Skeletal muscle satellite cell (primary cell): ENCODE measurements around the gene NEURL3.

Experiments used
- H3K27me3 ChIP-seq: 2 replicates; pipeline ENCODE4 v1.7.0; 2013; ENCODE audit warnings: low read length; ENCODE audit not compliant: control insufficient read depth, insufficient read depth
- H3K36me3 ChIP-seq: 2 replicates; pipeline ENCODE4 v1.7.0; 2013; ENCODE audit warnings: mild to moderate bottlenecking, control low read depth, low read length; ENCODE audit not compliant: insufficient read depth
- H3K4me1 ChIP-seq: 2 replicates; pipeline ENCODE4 v1.7.0; 2013; ENCODE audit warnings: low read length; ENCODE audit not compliant: control insufficient read depth, insufficient read depth
- H3K4me2 ChIP-seq: 2 replicates; pipeline ENCODE4 v1.7.0; 2013; ENCODE audit warnings: mild to moderate bottlenecking, low read length
- H3K4me3 ChIP-seq: 2 replicates; pipeline ENCODE4 v1.7.0; 2013; ENCODE audit warnings: low read length
- H3K9ac ChIP-seq: 2 replicates; pipeline ENCODE4 v1.7.0; 2013; ENCODE audit warnings: mild to moderate bottlenecking, low read depth, low read length, moderate library complexity
- H3K9me3 ChIP-seq: replicated peaks from 2 replicates; pipeline ENCODE4 v1.7.0; 2013; ENCODE audit warnings: mild to moderate bottlenecking, control low read depth, low read length

The NEURL3 gene

DNA sequence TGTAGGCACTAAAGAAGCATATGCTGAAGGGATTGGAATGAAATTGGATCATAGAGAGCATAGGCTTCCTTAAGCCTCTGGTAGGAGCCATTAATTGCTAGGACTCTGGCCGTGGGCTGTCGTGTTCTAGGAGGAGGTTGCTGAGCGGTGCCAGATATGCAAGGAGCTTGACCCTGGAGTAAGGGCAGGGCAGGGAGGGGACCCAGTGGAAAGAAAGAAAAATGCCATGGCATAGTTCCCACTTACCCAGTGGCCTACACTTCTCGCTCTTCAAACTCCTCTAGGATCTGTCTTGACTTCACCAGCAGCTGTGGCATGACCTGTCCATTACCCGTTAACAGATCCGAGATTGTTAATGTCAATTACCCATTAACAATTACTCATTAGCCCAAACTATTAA, 53.1 kb downstream of the NEURL3 start:
- Histone ChIP-seq H3K36me3 (no peaks in the 10 kb centered on the region), H3K9ac (no peak overlapping the region), H3K9me3 (no peaks in the 10 kb centered on the region), H3K4me1 (no peaks in the 10 kb centered on the region), H3K4me3 (no peak overlapping the region), H3K27me3 (peaks cover 51% of the 10 kb centered on the region), H3K4me2 (no peak overlapping the region)

- no peak overlapping the region for H3K4me2 ChIP-seq
- no peaks in the 10 kb centered on the region for H3K4me1 ChIP-seq
- H3K9ac ChIP-seq, result no peak overlapping the region
- H3K4me3 ChIP-seq, result no peak overlapping the region
- no peaks in the 10 kb centered on the region for H3K9me3 ChIP-seq
- peaks cover 34% of the 10 kb centered on the region for H3K27me3 ChIP-seq
- no peaks in the 10 kb centered on the region for H3K36me3 ChIP-seq
Observed at GRCh38 chr2:96449637-96450036, 55.5 kb downstream of the NEURL3 start.

DNA sequence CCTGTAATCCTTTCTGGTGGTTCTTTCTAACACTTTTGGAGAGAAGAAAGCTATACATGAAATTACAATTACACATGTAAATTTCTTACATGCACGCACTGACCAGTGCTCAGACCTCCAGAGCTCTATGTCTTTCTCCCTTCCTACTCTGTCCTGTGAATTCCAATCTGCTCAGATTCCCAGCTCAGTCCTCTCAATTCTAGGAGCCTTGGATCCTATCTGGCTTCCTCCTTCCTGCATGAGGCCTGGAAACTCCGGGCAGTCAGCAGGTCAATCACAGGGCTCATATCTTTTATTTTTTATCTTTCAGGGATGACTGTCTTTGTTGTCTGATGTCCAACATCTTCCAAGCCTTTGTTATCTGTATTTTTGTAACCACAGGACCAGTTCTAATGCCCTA, 56.0 kb downstream of the NEURL3 start:
- no peak overlapping the region for H3K4me3 ChIP-seq
- H3K36me3 ChIP-seq, result no peaks in the 10 kb centered on the region
- no peaks in the 10 kb centered on the region for H3K9me3 ChIP-seq
- no peak overlapping the region for H3K4me2 ChIP-seq
- H3K27me3 ChIP-seq, result peaks cover 31% of the 10 kb centered on the region
- H3K4me1 ChIP-seq, result no peaks in the 10 kb centered on the region
- H3K9ac ChIP-seq, result no peak overlapping the region

DNA sequence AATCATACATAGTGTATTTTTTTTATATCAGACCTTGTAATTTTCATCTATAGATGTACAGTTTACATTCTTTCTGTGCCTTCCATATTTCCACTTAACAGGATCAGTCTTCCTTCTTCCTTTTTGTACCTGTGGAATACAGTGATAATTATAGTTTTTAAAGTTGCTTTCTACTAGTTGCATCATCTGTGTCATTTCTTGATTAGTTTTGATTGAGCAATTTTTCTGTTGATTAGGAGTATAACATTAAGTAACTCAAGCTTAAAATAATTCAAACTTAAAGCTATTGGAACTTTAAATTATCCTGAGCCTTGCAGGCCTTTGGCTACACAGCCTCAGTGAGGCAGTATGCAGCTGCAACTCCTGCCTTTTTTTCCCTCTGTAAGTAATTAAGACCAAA, 57.4 kb downstream of the NEURL3 start:
- Histone ChIP-seq H3K9ac (no peak overlapping the region), H3K27me3 (peaks cover 18% of the 10 kb centered on the region), H3K9me3 (no peaks in the 10 kb centered on the region), H3K36me3 (no peaks in the 10 kb centered on the region), H3K4me2 (no peak overlapping the region), H3K4me1 (no peaks in the 10 kb centered on the region), H3K4me3 (no peak overlapping the region)
